ENCODE data around the gene S100B.

The S100B gene

DNA sequence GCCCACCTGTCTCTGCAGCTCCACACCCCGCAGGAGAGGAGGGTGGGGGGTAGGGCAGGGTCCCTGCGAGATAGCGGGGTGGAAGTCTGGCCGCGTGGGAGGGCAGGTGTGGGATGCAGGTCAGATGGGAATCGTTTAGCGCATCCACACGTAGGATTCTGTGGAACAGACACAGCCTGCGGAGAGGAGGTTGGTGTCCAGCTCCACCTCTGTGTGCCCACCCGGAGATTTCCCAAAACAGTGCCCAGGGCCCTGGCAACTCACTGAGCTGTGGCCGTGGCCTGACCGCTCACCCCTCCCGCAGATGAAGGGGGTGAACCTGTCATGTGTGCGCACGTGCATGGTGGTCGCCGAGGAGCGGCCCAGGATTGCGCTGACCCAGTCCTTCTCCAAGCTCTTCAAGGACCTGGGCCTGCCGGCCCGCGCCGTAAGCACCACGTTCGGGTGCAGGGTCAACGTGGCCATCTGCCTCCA lies 46.9 kb downstream of the S100B start:
- DNase-seq = no peak

DNA sequence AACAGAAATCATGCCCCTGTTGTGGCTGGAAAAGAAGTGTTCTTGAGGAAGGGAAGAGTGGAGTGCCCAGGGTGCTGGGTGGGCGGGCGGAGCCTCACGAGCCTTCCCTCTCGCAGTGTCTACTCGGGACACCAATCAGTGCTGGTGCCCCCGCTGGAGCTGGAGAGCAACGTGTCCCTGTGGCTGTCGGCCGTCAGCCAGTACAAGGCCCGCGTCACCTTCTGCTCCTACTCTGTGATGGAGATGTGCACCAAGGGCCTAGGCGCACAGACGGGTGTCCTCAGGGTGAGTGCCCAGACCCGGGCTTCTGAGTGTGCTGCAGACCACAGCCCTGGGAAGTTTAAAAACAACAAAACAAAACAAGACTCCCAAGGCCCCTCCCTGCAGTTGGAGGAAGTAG lies 47.4 kb downstream of the S100B start:
- DNase-seq = no peak

DNA sequence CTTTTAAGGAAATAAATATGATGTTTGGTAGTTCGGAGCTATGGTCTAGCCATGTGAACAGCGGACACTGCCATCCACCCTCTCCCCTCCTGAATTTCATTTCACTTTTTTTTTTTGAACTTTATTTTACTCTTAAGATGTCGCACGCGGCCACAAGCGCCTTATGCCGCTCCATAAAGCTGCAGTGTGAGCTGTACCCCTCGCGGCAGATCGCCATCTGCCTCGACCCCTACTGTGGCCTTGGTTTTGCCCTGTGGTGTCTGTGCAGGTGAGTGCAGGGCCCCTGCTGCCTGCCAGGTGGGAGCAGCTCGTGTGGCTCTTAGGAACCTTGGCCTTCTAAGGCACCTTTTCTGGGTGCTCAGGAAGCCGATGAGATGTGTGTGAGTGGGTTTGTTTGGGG lies 48.1 kb downstream of the S100B start:
- DNase-seq = no peak

DNA sequence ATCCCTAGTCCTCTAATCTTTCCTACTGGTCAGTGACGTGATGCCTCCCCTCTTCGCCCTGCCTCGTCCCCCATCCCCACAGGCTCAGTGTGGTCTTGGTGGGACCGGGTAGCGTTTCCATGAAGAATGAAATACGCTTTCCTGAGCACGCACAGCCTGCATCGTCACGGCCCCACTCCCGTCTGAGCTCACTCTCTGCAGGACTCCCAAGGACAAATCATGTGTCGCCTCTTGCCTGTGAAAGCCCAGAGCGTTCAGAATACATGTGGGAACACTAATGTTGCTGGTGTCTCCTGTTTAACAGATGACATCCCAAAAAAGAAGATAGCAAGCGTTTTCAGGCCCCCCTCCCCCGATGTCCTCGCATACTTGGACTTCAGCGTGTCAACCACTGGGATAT lies 49.2 kb downstream of the S100B start:
- no peak for DNase-seq

DNA sequence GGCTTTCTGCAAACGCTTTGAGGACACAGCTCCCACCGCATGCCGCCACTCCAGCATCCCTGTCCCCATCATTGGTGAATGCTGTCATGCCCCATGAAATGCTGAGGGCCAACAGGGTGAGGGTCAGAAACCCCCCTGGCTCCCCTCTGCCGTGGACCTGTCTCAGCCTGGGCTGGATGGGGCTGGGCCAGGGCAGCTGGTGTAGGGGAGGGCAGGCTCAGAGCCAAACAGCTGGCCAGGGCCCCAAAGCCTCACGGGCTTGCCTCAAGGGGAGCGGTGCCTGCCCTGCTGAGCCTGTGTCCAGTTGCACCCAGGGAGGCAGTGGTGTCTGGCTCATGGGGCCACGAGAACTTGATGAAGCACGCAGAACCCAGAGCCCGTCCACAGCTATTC lies 49.7 kb downstream of the S100B start:
- DNase-seq = no peak

DNA sequence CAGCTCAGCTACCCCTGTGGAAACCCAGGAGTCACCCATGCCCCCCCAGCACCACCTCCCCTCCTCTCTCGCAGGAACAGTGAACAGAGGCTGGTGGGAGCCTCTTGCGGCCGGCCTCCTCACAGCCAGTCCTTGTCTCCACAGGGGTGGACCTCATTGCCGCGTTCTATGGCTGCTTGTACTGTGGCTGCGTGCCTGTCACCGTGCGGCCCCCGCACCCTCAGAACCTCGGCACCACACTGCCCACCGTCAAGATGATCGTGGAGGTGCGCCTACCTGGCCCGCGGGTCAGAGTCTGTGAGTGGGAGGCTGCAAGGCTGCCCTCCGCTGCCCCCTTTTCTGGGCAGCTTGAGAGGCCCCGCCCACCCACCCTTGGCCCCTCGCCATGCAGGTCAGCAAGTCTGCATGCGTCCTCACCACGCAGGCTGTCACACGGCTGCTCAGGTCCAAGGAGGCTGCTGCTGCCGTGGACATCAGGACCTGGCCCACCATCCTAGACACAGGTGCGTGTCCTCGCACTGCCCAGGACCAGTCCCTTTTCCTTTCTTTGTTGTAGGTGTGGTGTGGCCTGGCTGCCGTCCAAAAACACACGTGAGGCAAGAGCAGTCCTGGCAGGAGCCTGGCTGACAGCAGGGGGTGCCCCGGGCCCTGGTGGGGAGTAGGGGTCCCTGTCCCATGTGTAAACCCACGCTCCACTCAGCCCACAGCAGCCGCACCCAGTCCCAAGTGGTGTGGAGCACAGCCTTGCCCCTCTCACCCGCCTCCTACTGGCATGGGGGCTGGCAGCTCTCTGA lies 50.3 kb downstream of the S100B start:
- no peak for DNase-seq

DNA sequence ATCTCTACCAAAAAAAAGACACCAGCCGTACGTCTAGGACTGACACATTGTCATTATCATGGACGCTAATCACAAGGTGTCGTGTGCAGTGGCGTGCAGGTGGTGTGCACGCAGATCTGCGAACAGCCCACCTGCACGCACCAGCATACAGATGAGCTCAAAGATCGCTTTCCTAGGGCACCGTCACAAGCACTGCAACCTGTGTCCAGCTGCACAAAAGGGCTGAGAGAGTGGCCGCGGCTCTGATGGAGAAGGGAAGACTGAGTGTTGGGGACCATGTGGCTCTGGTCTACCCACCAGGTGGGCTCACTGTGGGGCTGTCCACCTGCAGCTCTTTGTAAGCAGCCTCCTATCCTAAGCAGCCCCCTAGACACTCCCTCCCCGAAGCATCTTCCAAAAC lies 50.9 kb downstream of the S100B start:
- DNase-seq = no peak

DNA sequence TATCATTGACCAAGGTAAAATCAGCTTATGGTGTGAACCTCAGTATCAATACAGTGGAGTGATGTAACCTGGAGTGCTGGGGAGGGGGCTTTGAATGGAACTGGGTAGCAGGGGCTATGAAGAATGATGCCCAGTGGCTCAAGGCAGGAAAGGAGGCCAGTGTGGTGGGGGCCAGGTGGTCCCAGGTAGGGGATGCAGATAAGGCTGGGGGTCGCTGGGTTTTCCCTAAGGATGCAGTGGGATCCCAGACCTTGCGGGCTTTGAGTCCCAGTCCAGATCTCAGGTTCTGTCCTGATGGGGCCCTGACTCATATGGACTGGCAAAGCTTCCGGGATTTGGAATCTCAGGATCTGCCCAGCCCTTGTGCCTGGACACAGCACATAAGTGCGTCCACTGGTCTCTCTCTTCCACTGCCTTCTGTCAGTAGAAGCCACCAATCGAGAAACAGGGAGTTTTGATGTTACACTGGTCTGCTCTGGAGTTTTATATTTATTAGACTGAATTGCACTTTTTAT lies 52.0 kb downstream of the S100B start:
- no peak for DNase-seq

DNA sequence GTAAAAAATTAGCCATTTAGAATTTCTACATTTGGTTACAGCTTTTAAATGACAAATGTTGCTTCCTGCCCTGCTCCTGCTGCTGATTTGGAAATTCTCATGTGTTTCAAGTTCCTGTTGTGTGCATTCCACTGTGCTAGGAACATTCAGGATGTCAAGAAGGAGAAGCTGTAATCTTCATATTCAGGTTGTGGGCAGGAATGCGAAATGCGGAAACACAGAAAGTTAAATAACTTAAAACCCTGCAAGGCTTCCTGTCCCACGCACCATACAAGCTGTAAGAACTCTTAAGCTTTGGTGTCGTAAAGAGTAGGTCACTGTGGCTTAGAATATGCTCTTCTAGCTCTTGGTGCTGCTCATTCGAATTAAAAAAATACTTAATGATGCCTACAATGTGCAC lies 52.6 kb downstream of the S100B start:
- peak; percentile 55 for DNase-seq

DNA sequence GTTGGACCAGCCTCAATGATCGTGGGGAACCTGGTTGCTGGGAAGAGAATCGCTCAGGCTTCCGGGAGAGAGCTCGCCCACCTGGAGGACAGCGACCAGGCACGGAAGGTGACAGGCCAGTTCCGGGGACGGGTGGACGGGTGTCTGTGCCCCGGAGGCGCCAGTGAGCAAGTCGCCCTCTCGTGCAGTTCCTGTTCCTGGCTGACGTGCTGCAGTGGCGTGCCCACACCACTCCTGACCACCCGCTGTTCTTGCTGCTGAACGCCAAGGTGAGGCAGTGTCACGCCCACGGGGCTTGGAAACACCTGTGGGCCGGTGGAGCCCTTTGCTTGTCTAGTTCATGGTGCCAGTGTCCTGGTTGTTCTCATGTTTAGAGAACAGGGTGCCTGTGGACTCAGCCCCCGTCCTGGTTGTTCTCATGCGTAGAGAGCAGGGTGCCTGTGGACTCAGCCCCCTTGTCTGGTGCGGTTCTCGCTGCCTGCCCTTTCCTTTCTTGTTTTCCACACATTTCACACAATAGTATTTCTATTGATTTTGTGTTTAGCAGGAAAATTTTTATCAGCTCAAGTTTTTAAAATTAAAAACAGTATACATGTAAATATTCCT lies 53.1 kb downstream of the S100B start:
- peak; percentile 53 for DNase-seq

DNA sequence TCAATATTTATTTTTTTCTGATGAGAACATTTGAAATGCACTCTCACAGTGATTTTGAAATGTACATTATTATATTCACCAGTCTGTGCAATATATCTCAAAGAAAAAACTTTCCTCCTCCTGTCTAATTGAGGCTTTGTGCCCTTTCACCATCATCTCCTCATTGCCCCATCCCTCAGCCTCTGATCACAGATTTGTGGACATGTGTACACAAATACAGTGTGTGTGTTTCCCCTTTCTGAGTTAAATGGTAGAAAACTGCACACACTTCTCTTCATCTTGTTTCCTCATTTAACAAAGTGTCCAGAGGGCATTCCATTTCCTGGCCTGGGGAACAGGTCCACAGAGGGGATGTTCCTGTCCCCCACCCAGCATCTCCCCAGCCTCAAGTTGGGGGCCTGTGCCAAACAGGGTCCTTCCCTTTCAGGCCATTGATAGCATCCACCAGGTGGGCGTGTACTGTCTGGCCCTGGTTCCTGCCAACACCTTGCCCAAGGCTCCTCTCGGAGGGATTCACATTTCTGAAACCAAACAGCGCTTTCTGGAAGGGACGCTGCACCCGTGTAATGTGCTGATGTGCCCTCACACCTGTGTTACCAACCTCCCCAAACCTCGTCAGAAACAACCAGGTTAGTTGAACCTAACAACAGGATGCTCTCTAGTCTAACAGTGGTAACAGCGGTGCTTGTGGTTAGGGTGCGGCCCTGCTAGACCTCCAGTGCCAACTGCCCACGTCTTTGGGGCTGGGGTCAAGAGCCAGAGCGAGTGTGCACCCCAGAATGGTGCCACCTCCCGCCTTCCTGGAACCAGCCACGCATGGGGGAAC lies 54.6 kb downstream of the S100B start:
- peak; percentile 78 for DNase-seq

DNA sequence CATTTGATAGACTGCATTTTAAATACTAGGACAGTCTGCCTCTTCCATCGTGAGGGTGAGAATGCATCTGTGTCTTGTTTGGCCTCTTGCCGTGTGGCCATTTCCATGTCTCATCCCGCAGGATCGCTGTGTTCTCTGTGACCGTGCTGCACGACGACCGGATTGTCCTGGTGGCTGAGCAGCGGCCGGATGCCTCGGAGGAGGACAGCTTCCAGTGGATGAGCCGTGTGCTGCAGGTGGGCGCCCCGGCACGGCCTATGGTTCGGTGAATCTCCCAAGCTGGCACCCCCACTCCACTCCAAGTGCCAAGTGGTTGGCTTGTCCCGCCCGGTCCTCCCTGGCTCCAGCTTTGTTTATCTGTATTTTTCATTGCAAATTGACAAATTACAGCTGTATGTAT lies 55.2 kb downstream of the S100B start:
- DNase-seq = no peak
